Measurements from ENCODE around the gene PPP6R2.

GRCh38 chr22:50357222-50357621, 14.1 kb downstream of the PPP6R2 start:
- TF ChIP-seq CTCF (IDR thresholded peaks at IDR 0.05) (no peak), POLR2A (IDR thresholded peaks at IDR 0.05) (no peak), EP300 (IDR thresholded peaks at IDR 0.05) (no peak)
